Esophagus squamous epithelium (tissue), 4 donors: ENCODE measurements around the gene SELENBP1.

Source experiments
- CTCF ChIP-seq, 6 experiments: fragments of 450-650 bp in 4 of 6; fragments of 200-600 bp in 2 of 6; sonication (generic) in 2 of 6; IDR thresholded peaks; one replicate each; pipeline ENCODE4 v1.5.1; 2016 to 2019; ENCODE audit warnings: antibody characterized with exemption in 6 of 6, mild to moderate bottlenecking in 4 of 6, moderate library complexity in 4 of 6
- POLR2A ChIP-seq, 4 donors: fragments of 450-650 bp; IDR thresholded peaks; one replicate each; pipeline ENCODE4 v1.6.1; 2017; ENCODE audit warnings: antibody characterized with exemption in 4 of 4, mild to moderate bottlenecking in 4 of 4, moderate library complexity in 3 of 4

- TF ChIP-seq CTCF (IDR thresholded peaks at IDR 0.05) (no peak), POLR2A (IDR thresholded peaks at IDR 0.05) (no peak)
Observed at GRCh38 chr1:151362308-151363155, 10.0 kb downstream of the SELENBP1 start.
